Right ventricle myocardium inferior (tissue), 1 donor: ENCODE data around the gene EXOC1. TPM values are rescaled to one million over a fixed set of nuclear protein-coding genes. Genes with fewer than 3 reads are reported as not detected.
"Not testable (repeated sequence)": the region's sequence is repeated elsewhere in the genome, so short reads cannot be mapped to it uniquely, and the experiment has no call there.

Experiments
- ATAC-seq: fragments of 200-7000 bp; cut with Tn5 transposase; one replicate; pipeline ENCODE4 v1.9.1; 2020; ENCODE audit warnings: mild to moderate bottlenecking, moderate library complexity
- DNase-seq: peaks from one replicate; pipeline ENCODE4 v3.0.0; 2021; ENCODE audit errors: missing footprints
- intact Hi-C: fragments of 100-400 bp; cut with DNase I; formaldehyde crosslinking; loops from one replicate; pipeline ENCODE4 v1.11.0; 2022
- total RNA-seq: library from RNA; stranded (reverse); fragmentation: NEBNext Ultra II Directional; extraction: Animal tissue kit (Norgen Biotek cat#: 25700); gene quantifications from one replicate; pipeline ENCODE4 v1.2.1, GENCODE V29; 2021
- donor health status: DM: no; HTN: yes; CAD: no; lungs with severe emphysema.

EXOC1 gene
- total RNA-seq, 1 donor from 2014 or later, result 19.8 TPM

DNA sequence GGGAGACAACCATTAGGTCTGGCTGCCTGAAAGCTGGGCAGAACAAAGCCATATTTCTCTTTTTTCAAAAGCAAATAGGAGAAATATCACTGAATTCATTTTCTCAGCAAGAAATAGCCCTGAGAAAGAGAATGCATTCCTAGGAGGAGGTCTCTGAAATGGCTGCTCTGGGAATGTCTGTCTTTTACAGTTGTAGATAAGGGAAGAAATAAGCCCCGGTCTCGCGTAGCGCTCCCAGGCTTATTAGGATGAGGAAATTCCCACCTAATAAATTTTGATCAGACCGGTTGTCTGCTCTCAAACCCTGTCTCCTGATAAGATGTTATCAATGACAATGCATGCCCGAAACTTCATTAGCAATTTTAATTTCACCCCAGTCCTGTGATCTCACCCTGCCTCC lies 82.5 kb downstream of the EXOC1 start:
- ATAC-seq, intact Hi-C loops, DNase-seq: not testable (repeated sequence)

- DNase-seq (no peak), ATAC-seq (no peak)
- intact Hi-C loops, result no loop called here
Observed at GRCh38 chr4:55938481-55938880, 85.0 kb downstream of the EXOC1 start.

GRCh38 chr4:55939421-55939820 lies 86.0 kb downstream of the EXOC1 start:
- DNase-seq (no peak), ATAC-seq (no peak)
- intact Hi-C loops, result no loop called here

DNA sequence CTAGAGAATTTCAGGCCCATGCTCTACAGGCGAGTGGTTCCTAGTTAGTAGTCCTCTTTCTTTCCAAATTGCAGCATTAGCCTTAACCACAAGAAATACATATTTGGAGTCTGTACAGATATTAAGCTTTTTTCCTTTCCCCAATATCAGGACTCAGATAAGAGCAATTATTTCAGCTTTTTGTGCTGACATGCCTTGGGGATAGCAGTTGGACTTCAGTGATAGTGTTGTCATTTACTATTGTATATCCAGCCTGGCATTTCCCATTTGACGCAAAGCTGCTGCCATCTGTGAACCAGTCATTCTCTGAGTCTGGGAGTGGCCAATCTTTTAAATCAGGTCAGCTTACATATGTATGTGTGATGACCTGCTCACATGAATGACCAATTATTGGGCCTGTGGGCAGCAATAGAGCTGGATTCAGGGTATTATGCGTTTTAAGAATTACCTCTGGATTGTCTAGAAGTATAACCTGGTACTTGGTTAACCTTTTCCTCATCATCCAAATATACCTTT lies 88.5 kb downstream of the EXOC1 start:
- DNase-seq (no peak), ATAC-seq (no peak)
- intact Hi-C loops, result no loop called here

DNA sequence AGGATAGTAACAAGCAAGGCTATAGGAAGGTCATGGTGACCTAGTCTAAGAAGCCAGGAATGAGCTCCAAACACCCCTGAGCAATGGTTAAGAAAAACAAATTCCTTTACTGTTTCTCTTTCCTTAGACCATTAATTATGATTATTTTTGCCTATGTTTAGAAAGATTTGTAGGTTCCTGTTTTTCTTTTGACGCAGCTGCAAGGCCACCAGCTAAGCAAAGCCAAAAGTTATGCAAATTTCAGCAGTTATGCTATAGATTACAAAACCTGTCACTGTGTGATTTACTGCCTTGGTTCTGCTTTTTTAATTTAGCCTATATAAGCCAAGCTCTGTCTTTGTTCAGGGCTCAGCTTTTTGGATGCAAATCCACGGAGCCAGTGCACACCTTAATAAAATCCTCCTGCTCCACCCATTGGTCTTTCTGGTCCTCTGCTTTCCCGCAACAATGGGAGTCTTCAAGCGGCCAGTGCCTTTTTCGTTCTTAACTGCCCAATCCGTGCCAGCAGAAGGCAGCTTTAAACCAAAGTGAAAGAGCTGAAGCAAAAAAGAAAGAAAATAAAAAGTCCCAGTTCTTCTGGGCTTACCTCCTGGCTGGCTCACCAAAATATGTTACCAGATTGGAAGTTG lies 93.9 kb downstream of the EXOC1 start:
- DNase-seq (no peak), ATAC-seq (no peak)
- intact Hi-C loops, result loop anchor here (5.0 kb wide), 3 partner anchors 95 to 890 kb away; partner anchors contain the start of gene EXOC1

DNA sequence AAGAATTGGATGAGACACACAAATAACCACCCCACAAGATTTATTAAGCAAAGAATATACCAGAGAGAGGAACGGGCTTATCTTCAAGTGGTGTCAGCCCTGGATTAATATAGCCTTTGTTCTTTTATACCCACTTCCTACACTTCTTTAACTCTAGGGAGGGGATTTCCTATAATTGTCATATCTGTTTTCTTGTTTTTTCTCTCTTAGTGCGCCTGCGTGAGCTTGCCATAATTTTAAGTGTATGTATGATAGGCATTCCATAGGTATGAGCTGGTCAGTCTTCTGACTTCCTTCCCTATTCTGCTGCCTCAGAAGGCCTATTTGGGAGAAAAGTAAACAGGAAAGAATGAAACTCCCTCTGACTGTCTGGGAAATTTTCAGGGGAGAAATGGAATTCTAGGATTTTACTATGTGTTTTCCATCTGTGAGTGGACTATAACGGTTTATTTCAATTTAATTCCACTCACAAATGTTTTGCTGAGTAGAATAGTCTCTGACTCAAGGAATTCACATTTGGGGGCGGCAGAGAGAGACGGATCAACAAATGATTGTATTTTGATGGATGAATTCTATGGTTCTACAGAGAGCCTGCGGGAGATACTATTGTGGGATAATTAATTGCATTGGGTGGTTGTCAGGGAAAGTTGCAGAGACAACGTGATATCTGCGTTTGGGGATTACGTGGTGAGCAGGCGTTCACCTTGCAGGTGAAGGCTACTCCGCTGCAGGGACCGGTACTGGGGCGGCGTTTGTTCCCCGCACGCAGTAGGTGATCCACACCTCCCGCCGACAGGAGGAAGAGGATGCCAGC lies 94.7 kb downstream of the EXOC1 start:
- intact Hi-C loops, result loop anchor here (5.0 kb wide), 3 partner anchors 96 to 889 kb away; partner anchors contain the start of gene EXOC1
- DNase-seq, result no peak
- ATAC-seq, result no peak

GRCh38 chr4:55948726-55949481 lies 95.5 kb downstream of the EXOC1 start, which contains the start of gene CEP135:
TSS of gene CEP135 (plus strand) at chr4:55948945. CDS start at chr4:55952131, 3,186 bp downstream.
- intact Hi-C loops, result loop anchor here (5.0 kb wide), 3 partner anchors 97 to 888 kb away; partner anchors contain the start of gene EXOC1
- peak; percentile 98 for ATAC-seq

DNA sequence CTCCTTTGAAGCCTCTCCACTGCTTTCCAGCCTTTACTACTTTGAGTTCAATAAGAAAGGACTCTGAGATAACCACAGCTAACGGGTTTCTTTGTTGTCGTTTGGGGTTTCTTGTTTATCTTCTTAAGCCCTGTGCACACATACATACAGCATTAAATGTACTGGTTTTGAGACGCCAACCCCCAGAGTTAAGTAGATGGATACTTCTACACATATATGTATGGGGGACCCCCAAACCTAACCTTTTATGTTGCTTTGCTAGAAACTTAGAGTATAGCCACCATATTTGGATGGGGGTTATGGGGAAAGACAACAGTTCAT lies 96.0 kb downstream of the EXOC1 start:
- DNase-seq (no peak), ATAC-seq (no peak)
- intact Hi-C loops, result loop anchor here (5.0 kb wide), 3 partner anchors 97 to 888 kb away; partner anchors contain the start of gene EXOC1

More at GRCh38 chr4:55948726-55949481, 95.5 kb downstream of the EXOC1 start, which contains the start of gene CEP135:
- DNase-seq, result peak; percentile 96

- no peak for ATAC-seq
- no peak for DNase-seq
- intact Hi-C loops, result no loop called here
Observed at GRCh38 chr4:55951191-55951922, 97.9 kb downstream of the EXOC1 start.

Other genes with a start within 250 kb of the EXOC1 start
- not detected for gene NMU, start 217.3 kb upstream of the EXOC1 start, total RNA-seq
- gene EXOC1L, start 33.9 kb upstream of the EXOC1 start, total RNA-seq, result not detected
- 2.4 TPM for gene CEP135, start 95.3 kb downstream of the EXOC1 start, total RNA-seq